Lung (tissue), 12 donors: ENCODE results near the gene IQCN. TPM values are rescaled to one million over a fixed set of nuclear protein-coding genes. Genes with fewer than 3 reads are reported as not detected.

Experiments used
- ATAC-seq: fragments of 200-7000 bp; cut with Tn5 transposase; one replicate; pipeline ENCODE4 v1.9.1; 2020; ENCODE audit warnings: moderate number of reproducible peaks; ENCODE audit not compliant: insufficient read depth, low FRiP score
- DNase-seq, 3 donors: peaks; one replicate each; pipeline ENCODE4 v3.0.0-alpha.2; 2013 to 2017
- H3K27ac ChIP-seq, 2 donors: one replicate each; pipeline ENCODE4 v1.5.1; 2013; ENCODE audit warnings: mild to moderate bottlenecking in 2 of 2, moderate library complexity in 2 of 2, control low read depth in 1 of 2, inconsistent platforms in 1 of 2, low read depth in 1 of 2, low read length in 1 of 2
- H3K27me3 ChIP-seq, 3 donors: one replicate each; pipeline ENCODE4 v1.5.1; 2013; ENCODE audit warnings: low read length in 2 of 3; ENCODE audit not compliant: control insufficient read depth in 3 of 3, insufficient read depth in 3 of 3
- H3K36me3 ChIP-seq, 4 donors: one replicate each; pipeline ENCODE4 v1.5.1; 2013; ENCODE audit warnings: low read length in 4 of 4, mild to moderate bottlenecking in 1 of 4, moderate library complexity in 1 of 4; ENCODE audit not compliant: control insufficient read depth in 4 of 4, insufficient read depth in 4 of 4
- H3K4me1 ChIP-seq, 5 donors: one replicate each; pipeline ENCODE4 v1.5.1; 2013; ENCODE audit warnings: low read length in 5 of 5, mild to moderate bottlenecking in 2 of 5, moderate library complexity in 1 of 5; ENCODE audit not compliant: control insufficient read depth in 5 of 5, insufficient read depth in 5 of 5
- H3K4me3 ChIP-seq: one replicate; pipeline ENCODE4 v1.5.1; 2013; ENCODE audit warnings: mild to moderate bottlenecking, control low read depth, moderate library complexity
- H3K9ac ChIP-seq, 2 donors: one replicate each; pipeline ENCODE4 v1.5.1; 2013; ENCODE audit warnings: low read length in 2 of 2, control low read depth in 1 of 2; ENCODE audit not compliant: insufficient read depth in 1 of 2
- H3K9me3 ChIP-seq, 4 donors: one replicate each; pipeline ENCODE4 v1.5.1; 2013; ENCODE audit warnings: low read length in 3 of 4, mild to moderate bottlenecking in 1 of 4, moderate library complexity in 1 of 4; ENCODE audit not compliant: control insufficient read depth in 4 of 4, insufficient read depth in 3 of 4
- WGBS, 2 donors: extraction: QIAGEN DNeasy Blood & Tissue Kit; methylation state at CpG; one replicate each; pipeline ENCODE4 v1.1.7; 2013; 5-methylcytosine and 5-hydroxymethylcytosine counted together
- polyA plus RNA-seq, 2 donors: library from polyadenylated mRNA; stranded (reverse); fragments of 200-250 nt; gene quantifications; one replicate each; pipeline ENCODE4 v1.2.1, GENCODE V29; 2013
- total RNA-seq, 2 donors: library from RNA; depleted of rRNA in 1 of 2; stranded (reverse); fragments of >200 nt in 1 of 2; gene quantifications; one replicate each; pipeline ENCODE4 v1.2.1, GENCODE V29; 2014 to 2021
- TF ChIP-seq, protein P1 (sequence below): IDR thresholded peaks from 2 replicates; pipeline ENCODE4 v1.5.1; 2012; ENCODE audit warnings: mild to moderate bottlenecking; ENCODE audit errors: control extremely low read depth, extremely low read depth
- donor health status: control.
- donor health status: control.
- donor health status: Bipolar disorder and iron deficiency.
- donor health status: healthy.
- donor health status: DM: yes; HTN: yes; CAD: no.

Gene IQCN
- total and polyA plus RNA-seq, 4 donors = 0.69 to 5.5 (median 3.3) TPM

DNA sequence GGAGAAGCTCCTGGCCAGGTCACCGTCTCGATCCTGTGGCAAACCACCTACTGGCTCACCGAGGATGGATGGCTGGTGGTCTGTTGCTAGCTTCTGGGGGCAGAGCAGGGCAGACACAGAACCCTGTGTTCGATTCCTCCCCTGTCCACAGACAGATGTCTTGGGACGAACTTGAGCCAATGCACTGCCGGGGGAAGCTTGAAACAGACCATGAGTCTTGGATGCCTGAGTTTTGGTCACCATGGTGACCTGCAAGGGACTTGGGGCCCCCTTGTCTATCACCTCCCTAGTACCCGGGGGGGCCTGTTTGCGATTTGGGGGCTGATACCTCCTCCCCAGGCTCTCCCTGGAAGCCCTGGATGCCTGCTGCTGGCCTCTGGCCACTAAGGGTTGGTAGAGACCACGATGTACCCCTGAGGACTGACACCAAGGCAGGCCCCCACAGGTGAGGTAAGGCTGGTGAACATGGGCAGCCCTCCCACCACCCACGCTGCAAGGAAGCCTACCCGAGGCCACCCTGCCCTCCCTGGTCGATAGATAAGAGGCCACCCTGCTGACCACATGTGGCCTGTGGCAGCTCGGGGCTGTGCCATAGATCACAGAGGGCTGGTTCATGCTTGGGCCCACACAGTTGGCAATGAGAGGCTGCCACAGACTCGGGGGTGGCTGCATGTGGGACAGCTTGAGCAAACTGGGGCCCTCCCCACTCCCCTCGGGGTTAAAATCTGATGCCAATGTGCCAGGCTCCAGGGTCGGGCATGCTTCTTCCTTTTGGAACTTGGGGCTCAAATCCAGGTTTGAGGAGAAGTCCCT is 10.7 kb downstream of the IQCN start:
- WGBS, 2 donors = 87 to 89% methylated on average over 16 of the region's 16 CpGs
- Histone ChIP-seq H3K9ac (no peak overlapping the region), H3K27ac (no peak overlapping the region), H3K4me1 (no peaks in the 10 kb centered on the region), H3K9me3 (no peaks in the 10 kb centered on the region), H3K27me3 (no peaks in the 10 kb centered on the region), H3K4me3 (no peak overlapping the region), H3K36me3 (peaks cover 0 to 41% (median 10%) of the 10 kb centered on the region in 4 donors)
- ATAC-seq (no peak), DNase-seq (no peak)
- TF ChIP-seq, protein P1, sequence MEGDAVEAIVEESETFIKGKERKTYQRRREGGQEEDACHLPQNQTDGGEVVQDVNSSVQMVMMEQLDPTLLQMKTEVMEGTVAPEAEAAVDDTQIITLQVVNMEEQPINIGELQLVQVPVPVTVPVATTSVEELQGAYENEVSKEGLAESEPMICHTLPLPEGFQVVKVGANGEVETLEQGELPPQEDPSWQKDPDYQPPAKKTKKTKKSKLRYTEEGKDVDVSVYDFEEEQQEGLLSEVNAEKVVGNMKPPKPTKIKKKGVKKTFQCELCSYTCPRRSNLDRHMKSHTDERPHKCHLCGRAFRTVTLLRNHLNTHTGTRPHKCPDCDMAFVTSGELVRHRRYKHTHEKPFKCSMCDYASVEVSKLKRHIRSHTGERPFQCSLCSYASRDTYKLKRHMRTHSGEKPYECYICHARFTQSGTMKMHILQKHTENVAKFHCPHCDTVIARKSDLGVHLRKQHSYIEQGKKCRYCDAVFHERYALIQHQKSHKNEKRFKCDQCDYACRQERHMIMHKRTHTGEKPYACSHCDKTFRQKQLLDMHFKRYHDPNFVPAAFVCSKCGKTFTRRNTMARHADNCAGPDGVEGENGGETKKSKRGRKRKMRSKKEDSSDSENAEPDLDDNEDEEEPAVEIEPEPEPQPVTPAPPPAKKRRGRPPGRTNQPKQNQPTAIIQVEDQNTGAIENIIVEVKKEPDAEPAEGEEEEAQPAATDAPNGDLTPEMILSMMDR = no peak

DNA sequence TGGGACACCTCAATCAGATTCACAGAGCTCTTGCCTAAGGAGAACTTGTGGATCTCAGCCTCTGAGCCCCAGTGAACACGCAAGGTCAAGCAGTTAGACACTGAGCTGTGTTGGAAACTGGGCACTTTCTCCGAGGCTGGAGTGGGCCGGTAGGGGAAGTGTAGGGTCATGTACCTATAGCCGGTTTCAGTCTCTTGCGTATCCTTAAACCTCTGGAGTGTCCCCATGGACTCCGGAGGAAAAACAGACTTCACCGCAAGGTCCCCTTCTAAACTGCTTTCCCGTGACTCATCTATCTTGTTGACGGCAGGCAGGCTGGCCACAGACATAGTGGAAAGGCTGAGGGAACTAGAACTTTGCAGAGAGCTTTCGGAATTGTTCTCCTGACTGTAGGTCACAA is 11.3 kb downstream of the IQCN start:
- H3K4me3 ChIP-seq = no peak overlapping the region
- TF ChIP-seq, protein P1 = no peak
- WGBS, 2 donors = 93 to 94% methylated on average over 10 of the region's 10 CpGs

DNA sequence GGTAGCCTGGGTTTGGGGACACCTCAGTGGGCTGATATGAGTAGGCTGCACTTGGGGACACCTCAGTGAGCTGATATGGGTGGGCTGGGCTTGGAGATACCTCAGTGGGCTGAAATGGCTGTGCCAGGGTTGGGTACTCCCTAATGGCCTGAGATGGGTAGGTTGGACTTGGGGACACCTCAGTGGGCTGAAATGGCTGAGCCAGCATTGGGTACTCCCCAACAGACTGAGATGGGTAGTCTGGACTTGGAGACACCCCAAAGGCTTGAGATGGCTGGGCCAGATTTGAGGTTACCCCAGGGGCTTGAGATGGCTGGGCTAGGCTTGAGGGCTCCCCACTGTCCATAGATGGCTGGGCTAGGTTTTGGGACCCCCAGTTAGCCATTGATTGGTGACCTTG is 12.1 kb downstream of the IQCN start:
- no peak overlapping the region for H3K4me3 ChIP-seq
- H3K4me1 ChIP-seq = no peaks in the 10 kb centered on the region
- H3K9ac ChIP-seq = no peak overlapping the region
- ATAC-seq (no peak), DNase-seq (no peak)
- TF ChIP-seq, protein P1 = no peak
- peaks cover 0 to 43% (median 8%) of the 10 kb centered on the region in 4 donors for H3K36me3 ChIP-seq
- no peaks in the 10 kb centered on the region for H3K9me3 ChIP-seq
- H3K27me3 ChIP-seq = no peaks in the 10 kb centered on the region
- H3K27ac ChIP-seq = no peak overlapping the region

More for the DNA sequence above, 11.3 kb downstream of the IQCN start:
- H3K9me3 ChIP-seq = no peaks in the 10 kb centered on the region
- H3K27me3 ChIP-seq = no peaks in the 10 kb centered on the region
- H3K36me3 ChIP-seq = peaks cover 0 to 40% (median 8%) of the 10 kb centered on the region in 4 donors
- H3K4me1 ChIP-seq = no peaks in the 10 kb centered on the region
- no peak overlapping the region for H3K27ac ChIP-seq
- H3K9ac ChIP-seq = no peak overlapping the region
- ATAC-seq (no peak), DNase-seq (no peak)
